NCI-H510A (cell line): ENCODE results near the gene BLZF1.
A peak's percentile ranks its signal among the peaks of the same experiment; 100 is the strongest.
"Not testable (repeated sequence)": the region's sequence is repeated elsewhere in the genome, so short reads cannot be mapped to it uniquely, and the experiment has no call there.

ENCODE experiments used
- DNase-seq: peaks from one replicate; lab custom pipeline; 2025; lab: John Stamatoyannopoulos, UW

BLZF1 gene

GRCh38 chr1:169361281-169361680 is 6.7 kb upstream of the BLZF1 start:
- no peak for DNase-seq

- no peak for DNase-seq
Measured at GRCh38 chr1:169363046-169363730, 4.8 kb upstream of the BLZF1 start.

GRCh38 chr1:169364948-169365347 is 3.0 kb upstream of the BLZF1 start:
- DNase-seq = no peak

GRCh38 chr1:169367096-169367685 is 804 bp upstream of the BLZF1 start:
- DNase-seq = no peak

GRCh38 chr1:169368406-169368769 is 393 bp downstream of the BLZF1 start:
- no peak for DNase-seq

- no peak for DNase-seq
Measured at GRCh38 chr1:169371404-169371803, 3.4 kb downstream of the BLZF1 start.

- DNase-seq = no peak
Measured at GRCh38 chr1:169381162-169381561, 13.2 kb downstream of the BLZF1 start.

- DNase-seq = no peak
Measured at GRCh38 chr1:169383449-169383848, 15.5 kb downstream of the BLZF1 start.

GRCh38 chr1:169387399-169387798 is 19.4 kb downstream of the BLZF1 start:
- DNase-seq = no peak

GRCh38 chr1:169390303-169390702 is 22.3 kb downstream of the BLZF1 start:
- DNase-seq = no peak

GRCh38 chr1:169392406-169392805 is 24.4 kb downstream of the BLZF1 start:
- no peak for DNase-seq

- no peak for DNase-seq
Measured at GRCh38 chr1:169395955-169396354, 28.0 kb downstream of the BLZF1 start.

- DNase-seq = not testable (repeated sequence)
Measured at GRCh38 chr1:169402578-169402977, 34.6 kb downstream of the BLZF1 start.

GRCh38 chr1:169408340-169408739 is 40.3 kb downstream of the BLZF1 start:
- not testable (repeated sequence) for DNase-seq

GRCh38 chr1:169414952-169415351 is 47.0 kb downstream of the BLZF1 start:
- no peak for DNase-seq

GRCh38 chr1:169421309-169421708 is 53.3 kb downstream of the BLZF1 start:
- DNase-seq = no peak

- DNase-seq = no peak
Measured at GRCh38 chr1:169426174-169426705, 58.2 kb downstream of the BLZF1 start.

- peak; percentile 89 for DNase-seq
Measured at GRCh38 chr1:169427081-169427641, 59.2 kb downstream of the BLZF1 start, which contains the start of gene CCDC181. CCDC181 (minus strand) TSS chr1:169427474; CDS start chr1:169424927, 2,547 bp downstream.
